Measurements from ENCODE around the gene TREH. TPM values are rescaled to one million over a fixed set of nuclear protein-coding genes. Genes with fewer than 3 reads are reported as not detected.
"Not testable (repeated sequence)": the region's sequence is repeated elsewhere in the genome, so short reads cannot be mapped to it uniquely, and the experiment has no call there.

Gene TREH
- total and polyA plus RNA-seq, 8 donors, result 0.45 to 2.2 (median 1.1) TPM; not detected in 4

- WGBS, 5 donors, result 85 to 92% (median 88%) methylated on average over 1 of the region's 1 CpG
- H3K9me3 ChIP-seq, result no peaks in the 10 kb centered on the region
- DNase-seq, result no peak
- H3K27me3 ChIP-seq, result no peaks in the 10 kb centered on the region
- intact Hi-C loops (cut with DNase I; ENCODE audit: low total_unique reads), result no loop called here
- H3K27ac ChIP-seq, result no peak overlapping the region
- TF ChIP-seq POLR2AphosphoS5 (IDR thresholded peaks at IDR 0.05), result no peak
- no peak for TF ChIP-seq POLR2A (IDR thresholded peaks at IDR 0.05)
- TF ChIP-seq EP300 (IDR thresholded peaks at IDR 0.05), result no peak
- TF ChIP-seq, protein P1, sequence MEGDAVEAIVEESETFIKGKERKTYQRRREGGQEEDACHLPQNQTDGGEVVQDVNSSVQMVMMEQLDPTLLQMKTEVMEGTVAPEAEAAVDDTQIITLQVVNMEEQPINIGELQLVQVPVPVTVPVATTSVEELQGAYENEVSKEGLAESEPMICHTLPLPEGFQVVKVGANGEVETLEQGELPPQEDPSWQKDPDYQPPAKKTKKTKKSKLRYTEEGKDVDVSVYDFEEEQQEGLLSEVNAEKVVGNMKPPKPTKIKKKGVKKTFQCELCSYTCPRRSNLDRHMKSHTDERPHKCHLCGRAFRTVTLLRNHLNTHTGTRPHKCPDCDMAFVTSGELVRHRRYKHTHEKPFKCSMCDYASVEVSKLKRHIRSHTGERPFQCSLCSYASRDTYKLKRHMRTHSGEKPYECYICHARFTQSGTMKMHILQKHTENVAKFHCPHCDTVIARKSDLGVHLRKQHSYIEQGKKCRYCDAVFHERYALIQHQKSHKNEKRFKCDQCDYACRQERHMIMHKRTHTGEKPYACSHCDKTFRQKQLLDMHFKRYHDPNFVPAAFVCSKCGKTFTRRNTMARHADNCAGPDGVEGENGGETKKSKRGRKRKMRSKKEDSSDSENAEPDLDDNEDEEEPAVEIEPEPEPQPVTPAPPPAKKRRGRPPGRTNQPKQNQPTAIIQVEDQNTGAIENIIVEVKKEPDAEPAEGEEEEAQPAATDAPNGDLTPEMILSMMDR (IDR thresholded peaks at IDR 0.05), result no peak
- no peak overlapping the region for H3K4me3 ChIP-seq
- no peaks in the 10 kb centered on the region for H3K36me3 ChIP-seq
- peaks cover 0 to 13% (median 10%) of the 10 kb centered on the region in 4 donors for H3K4me1 ChIP-seq
Measured at GRCh38 chr11:118682372-118682771, 2.9 kb upstream of the TREH start.

- intact Hi-C loops (cut with DNase I; ENCODE audit: low total_unique reads); H3K9me3 ChIP-seq; H3K27me3 ChIP-seq; H3K36me3 ChIP-seq: not testable (repeated sequence)
- 19 to 39% (median 32%) methylated on average over 10 to 11 of the region's 11 CpGs for WGBS, 5 donors
- H3K4me1 ChIP-seq, result peaks cover 0 to 13% (median 10%) of the 10 kb centered on the region in 4 donors
- peak overlapping the region in 1 of 4 donors; percentile 20 for H3K4me3 ChIP-seq
- H3K27ac ChIP-seq, result peak overlapping the region in 3 of 5 donors; percentile 39 to 69 (median 53)
- DNase-seq, result peak; percentile 59 to 60
- TF ChIP-seq, protein P1 (IDR thresholded peaks at IDR 0.05), result peak in 1 of 7 experiments; percentile 28
Measured at GRCh38 chr11:118678908-118679307, 542 bp downstream of the TREH start.

DNA sequence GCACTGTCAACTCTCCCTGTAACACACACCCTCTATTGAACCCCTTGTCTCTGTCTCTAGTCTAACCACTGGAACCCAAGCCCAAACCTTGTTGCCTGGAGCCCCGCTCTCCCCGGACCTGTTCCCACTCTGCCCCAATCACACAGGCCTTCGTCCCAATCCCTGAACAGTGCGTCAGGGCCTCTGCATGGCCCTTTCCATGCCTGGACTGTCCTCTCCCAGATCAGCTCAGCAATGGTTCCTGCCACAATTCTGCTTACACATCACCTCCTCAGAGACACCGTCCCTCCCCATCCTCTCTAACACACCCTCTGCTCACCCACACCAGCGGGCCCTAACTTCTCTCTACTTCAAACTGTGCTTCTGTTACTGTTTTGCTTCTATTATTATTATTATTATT, 1.5 kb downstream of the TREH start:
- no peak for DNase-seq
- no peak overlapping the region for H3K4me3 ChIP-seq
- H3K27ac ChIP-seq, result no peak overlapping the region
- no peaks in the 10 kb centered on the region for H3K27me3 ChIP-seq
- TF ChIP-seq, protein P1 (IDR thresholded peaks at IDR 0.05), result no peak
- TF ChIP-seq POLR2AphosphoS5 (IDR thresholded peaks at IDR 0.05) (no peak), POLR2A (IDR thresholded peaks at IDR 0.05) (no peak), EP300 (IDR thresholded peaks at IDR 0.05) (no peak)
- H3K36me3 ChIP-seq, result no peaks in the 10 kb centered on the region
- intact Hi-C loops (cut with DNase I; ENCODE audit: low total_unique reads), result no loop called here
- 93 to 98% (median 95%) methylated on average over 6 of the region's 6 CpGs for WGBS, 5 donors
- H3K4me1 ChIP-seq, result peaks cover 0 to 13% (median 10%) of the 10 kb centered on the region in 4 donors
- no peaks in the 10 kb centered on the region for H3K9me3 ChIP-seq

- no peak for DNase-seq
- H3K4me3 ChIP-seq, result no peak overlapping the region
- H3K9me3 ChIP-seq, result no peaks in the 10 kb centered on the region
- intact Hi-C loops (cut with DNase I; ENCODE audit: low total_unique reads), result no loop called here
- no peak overlapping the region for H3K27ac ChIP-seq
- H3K4me1 ChIP-seq, result peaks cover 0 to 4% (median 4%) of the 10 kb centered on the region in 4 donors
- no peaks in the 10 kb centered on the region for H3K27me3 ChIP-seq
- no peaks in the 10 kb centered on the region for H3K36me3 ChIP-seq
- 50 to 77% (median 68%) methylated on average over 1 of the region's 1 CpG for WGBS, 5 donors
- no peak for TF ChIP-seq EP300 (IDR thresholded peaks at IDR 0.05)
- TF ChIP-seq POLR2AphosphoS5 (IDR thresholded peaks at IDR 0.05), result no peak
- TF ChIP-seq, protein P1 (IDR thresholded peaks at IDR 0.05), result no peak
- TF ChIP-seq POLR2A (IDR thresholded peaks at IDR 0.05), result no peak
Measured at GRCh38 chr11:118674082-118674435, 5.4 kb downstream of the TREH start.

Data from stomach (tissue), 9 donors.